HS-5 (cell line): ENCODE results near the gene RBP5.
"Not testable (repeated sequence)": the region's sequence is repeated elsewhere in the genome, so short reads cannot be mapped to it uniquely, and the experiment has no call there.

Source experiments
- DNase-seq: peaks from one replicate; pipeline ENCODE4 v3.0.0-alpha.2; 2012; ENCODE audit warnings: low read depth

The RBP5 gene

GRCh38 chr12:7122811-7123769, 5.6 kb downstream of the RBP5 start:
- DNase-seq: no peak

- DNase-seq: no peak
These were observed 7.4 kb downstream of the RBP5 start for GRCh38 chr12:7121324-7121723.

- DNase-seq: no peak
These were observed 8.5 kb downstream of the RBP5 start for GRCh38 chr12:7120166-7120565.

GRCh38 chr12:7118881-7119280, 9.8 kb downstream of the RBP5 start:
- no peak for DNase-seq

- no peak for DNase-seq
These were observed 11.0 kb downstream of the RBP5 start for GRCh38 chr12:7117670-7118069.

GRCh38 chr12:7116916-7117315, 11.8 kb downstream of the RBP5 start:
- no peak for DNase-seq

- no peak for DNase-seq
These were observed 12.5 kb downstream of the RBP5 start for GRCh38 chr12:7116196-7116595.

GRCh38 chr12:7114851-7115250, 13.8 kb downstream of the RBP5 start:
- DNase-seq: no peak

- DNase-seq: no peak
These were observed 14.7 kb downstream of the RBP5 start for GRCh38 chr12:7114008-7114407.

- no peak for DNase-seq
These were observed 15.3 kb downstream of the RBP5 start for GRCh38 chr12:7113389-7113871.

- DNase-seq: no peak
These were observed 16.6 kb downstream of the RBP5 start for GRCh38 chr12:7112041-7112440.

GRCh38 chr12:7110661-7111060, 18.0 kb downstream of the RBP5 start:
- DNase-seq: no peak

GRCh38 chr12:7109572-7109920, 19.1 kb downstream of the RBP5 start:
- no peak for DNase-seq

- peak; percentile 68 for DNase-seq
These were observed 19.7 kb downstream of the RBP5 start, which contains the start of gene C1RL for GRCh38 chr12:7108796-7109571. C1RL (minus strand) TSS chr12:7109214; CDS start chr12:7109180, 34 bp downstream.

- DNase-seq: no peak
These were observed 20.5 kb downstream of the RBP5 start for GRCh38 chr12:7108003-7108795.

- DNase-seq: no peak
These were observed 21.1 kb downstream of the RBP5 start for GRCh38 chr12:7107636-7108002.

- not testable (repeated sequence) for DNase-seq
These were observed 21.5 kb downstream of the RBP5 start for GRCh38 chr12:7107181-7107580.

- DNase-seq: no peak
These were observed 22.6 kb downstream of the RBP5 start for GRCh38 chr12:7106082-7106481.

GRCh38 chr12:7103837-7104584, 24.7 kb downstream of the RBP5 start:
- DNase-seq: no peak

- no peak for DNase-seq
These were observed 26.1 kb downstream of the RBP5 start for GRCh38 chr12:7102582-7102981.

GRCh38 chr12:7101694-7102131, 27.0 kb downstream of the RBP5 start:
- no peak for DNase-seq
